Right renal pelvis (tissue), 4 donors: ENCODE results near the gene SMDT1. TPM values are rescaled to one million over a fixed set of nuclear protein-coding genes. Genes with fewer than 3 reads are reported as not detected.
"Not testable (repeated sequence)": the region's sequence is repeated elsewhere in the genome, so short reads cannot be mapped to it uniquely, and the experiment has no call there.

Source experiments
- DNase-seq, 4 donors: peaks; one replicate each; pipeline ENCODE4 v3.0.0-alpha.2; 2013; ENCODE audit warnings: low read depth in 4 of 4, low spot score in 3 of 4, missing footprints in 1 of 4
- polyA plus RNA-seq, 4 donors: library from polyadenylated mRNA; unstranded; fragments of 120-200 nt; gene quantifications; one replicate each; pipeline ENCODE4 v1.2.1, GENCODE V29; 2013; ENCODE audit not compliant: insufficient read length in 4 of 4

SMDT1 gene
- polyA plus RNA-seq, 4 donors: 74.2 to 142 (median 111) TPM

- DNase-seq: no peak
These were observed 21.7 kb downstream of the SMDT1 start for GRCh38 chr22:42101199-42101598.

DNA sequence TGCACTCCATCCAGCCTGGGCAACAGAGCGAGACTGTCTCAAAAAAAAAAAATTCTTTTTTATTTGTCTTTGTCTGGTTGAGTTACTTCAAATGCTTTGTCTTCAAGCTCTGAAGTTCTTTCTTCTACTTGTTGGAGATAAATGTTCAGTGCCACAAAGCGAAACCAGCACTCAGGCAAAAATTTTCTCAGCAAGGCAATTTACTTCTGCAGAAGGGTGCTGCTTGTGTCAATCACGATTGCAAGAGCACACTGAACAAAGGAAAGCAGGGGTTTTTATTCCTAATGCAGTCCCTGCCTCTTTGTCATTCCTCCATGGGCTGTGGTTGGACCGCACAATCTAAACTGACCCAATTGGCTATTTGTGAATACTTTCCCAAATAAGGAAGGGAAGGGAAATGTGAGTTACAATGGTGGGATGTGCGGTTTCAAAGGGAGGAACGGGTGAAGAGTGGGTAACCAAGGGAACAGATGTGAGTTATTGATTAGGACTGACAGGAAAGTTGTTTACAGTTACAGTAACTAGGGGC, 24.9 kb downstream of the SMDT1 start:
- not testable (repeated sequence) for DNase-seq

GRCh38 chr22:42108848-42109247, 29.3 kb downstream of the SMDT1 start:
- DNase-seq: no peak

DNA sequence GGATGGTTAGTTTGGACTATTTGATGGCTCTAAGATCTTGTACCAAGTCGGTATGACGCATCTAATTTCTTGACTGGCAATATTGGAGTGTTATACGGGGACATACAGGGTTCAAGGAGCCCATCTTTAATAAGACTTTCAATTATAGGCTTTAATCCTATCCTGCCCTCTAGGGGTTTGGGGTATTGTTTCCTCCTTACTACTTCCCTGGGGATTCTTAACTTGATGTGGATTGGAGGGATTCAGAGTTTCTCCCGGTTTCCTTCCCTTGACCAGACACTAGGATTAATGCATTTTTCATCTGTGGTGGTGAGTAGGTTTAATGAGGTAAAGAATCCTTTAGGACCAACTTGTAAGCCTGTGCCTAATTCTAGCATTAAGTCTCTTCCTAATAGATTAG, 32.3 kb downstream of the SMDT1 start:
- DNase-seq: no peak

DNA sequence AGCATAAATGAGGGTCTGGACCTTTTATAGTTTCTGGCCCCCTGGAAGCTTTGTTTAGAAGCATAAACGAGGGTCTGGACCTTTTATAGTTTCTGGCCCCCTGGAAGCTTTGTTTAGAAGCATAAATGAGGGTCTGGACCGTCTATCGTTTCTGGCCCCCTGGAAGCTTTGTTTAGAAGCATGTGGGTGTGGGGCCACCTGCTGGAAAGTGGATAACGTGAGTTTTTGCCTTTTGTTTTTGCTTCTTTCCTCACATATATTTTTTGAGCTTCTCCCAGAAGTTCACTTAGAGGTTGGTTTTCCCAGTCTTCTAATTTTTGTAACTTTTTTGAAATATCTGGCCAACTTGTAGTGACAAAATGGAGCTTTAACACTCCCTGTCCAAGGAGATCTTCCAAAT, 33.3 kb downstream of the SMDT1 start:
- DNase-seq: not testable (repeated sequence)

- DNase-seq: no peak
These were observed 35.2 kb downstream of the SMDT1 start for GRCh38 chr22:42114721-42115120.

- DNase-seq: not testable (repeated sequence)
These were observed 35.9 kb downstream of the SMDT1 start for GRCh38 chr22:42115420-42115830.

DNA sequence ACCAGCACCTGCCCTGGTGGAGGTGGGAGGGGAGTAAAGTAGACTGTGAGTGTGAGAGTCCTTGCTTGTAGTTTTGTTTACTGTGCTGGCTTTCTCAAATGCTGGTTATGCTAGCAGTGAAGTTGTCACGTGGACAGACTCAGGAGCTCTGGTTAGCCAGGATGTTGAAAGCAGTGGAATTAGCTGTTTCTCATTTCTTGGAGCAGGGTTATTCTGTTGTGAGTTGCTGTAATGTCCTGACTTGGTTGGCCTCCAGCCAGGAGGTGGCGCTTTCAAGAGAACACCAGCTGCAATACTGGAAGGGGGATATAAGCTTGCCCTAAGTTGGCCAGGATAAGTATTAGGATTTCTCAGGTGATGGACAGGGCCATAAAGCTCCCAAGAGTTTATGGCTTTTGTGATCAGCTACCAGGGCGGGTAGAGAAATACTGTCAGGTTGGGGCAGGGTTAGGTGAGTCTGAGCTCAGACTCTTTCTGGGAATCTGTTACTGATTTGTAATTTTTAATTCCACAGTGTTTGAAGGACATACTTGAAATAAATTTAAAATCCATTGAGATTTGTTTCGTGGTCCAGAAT, 37.4 kb downstream of the SMDT1 start:
- no peak for DNase-seq

- DNase-seq: not testable (repeated sequence)
These were observed 40.9 kb downstream of the SMDT1 start for GRCh38 chr22:42120231-42121021.

DNA sequence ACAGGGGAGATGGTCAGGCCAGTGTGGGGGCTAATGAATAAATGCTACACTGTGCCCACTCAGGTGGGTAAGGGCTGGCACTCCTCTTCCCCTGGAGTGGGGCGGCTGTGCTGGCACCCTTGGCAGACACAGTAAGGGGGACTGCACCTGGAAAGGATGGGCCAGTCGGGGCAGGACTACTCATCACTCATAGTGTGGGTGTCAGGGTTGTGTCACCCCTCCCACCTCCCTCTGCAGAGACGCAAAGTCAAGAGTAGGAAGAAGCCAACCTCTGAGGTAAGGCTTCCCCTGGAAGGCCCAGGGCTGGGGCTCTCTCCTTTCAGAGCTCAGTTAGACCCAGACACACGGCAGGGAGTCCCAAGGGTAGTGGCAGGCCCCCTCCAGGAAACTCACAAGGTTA, 44.0 kb downstream of the SMDT1 start:
- DNase-seq: not testable (repeated sequence)

DNA sequence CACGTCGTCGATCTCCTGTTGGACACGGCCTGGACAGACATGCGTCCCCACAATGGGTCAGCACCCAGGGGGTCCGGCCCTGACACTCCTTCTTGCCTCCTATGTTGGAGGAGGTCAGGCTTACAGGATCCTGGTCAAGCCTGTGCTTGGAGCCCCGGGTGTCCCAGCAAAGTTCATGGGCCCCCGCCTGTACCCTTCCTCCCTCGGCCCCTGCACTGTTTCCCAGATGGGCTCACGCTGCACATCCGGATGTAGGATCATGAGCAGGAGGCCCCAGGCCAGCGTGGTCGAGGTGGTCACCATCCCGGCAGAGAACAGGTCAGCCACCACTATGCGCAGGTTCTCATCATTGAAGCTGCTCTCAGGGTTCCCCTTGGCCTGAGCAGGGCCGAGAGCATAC, 48.1 kb downstream of the SMDT1 start:
- no peak for DNase-seq

- DNase-seq: not testable (repeated sequence)
These were observed 48.5 kb downstream of the SMDT1 start for GRCh38 chr22:42128007-42128406.

DNA sequence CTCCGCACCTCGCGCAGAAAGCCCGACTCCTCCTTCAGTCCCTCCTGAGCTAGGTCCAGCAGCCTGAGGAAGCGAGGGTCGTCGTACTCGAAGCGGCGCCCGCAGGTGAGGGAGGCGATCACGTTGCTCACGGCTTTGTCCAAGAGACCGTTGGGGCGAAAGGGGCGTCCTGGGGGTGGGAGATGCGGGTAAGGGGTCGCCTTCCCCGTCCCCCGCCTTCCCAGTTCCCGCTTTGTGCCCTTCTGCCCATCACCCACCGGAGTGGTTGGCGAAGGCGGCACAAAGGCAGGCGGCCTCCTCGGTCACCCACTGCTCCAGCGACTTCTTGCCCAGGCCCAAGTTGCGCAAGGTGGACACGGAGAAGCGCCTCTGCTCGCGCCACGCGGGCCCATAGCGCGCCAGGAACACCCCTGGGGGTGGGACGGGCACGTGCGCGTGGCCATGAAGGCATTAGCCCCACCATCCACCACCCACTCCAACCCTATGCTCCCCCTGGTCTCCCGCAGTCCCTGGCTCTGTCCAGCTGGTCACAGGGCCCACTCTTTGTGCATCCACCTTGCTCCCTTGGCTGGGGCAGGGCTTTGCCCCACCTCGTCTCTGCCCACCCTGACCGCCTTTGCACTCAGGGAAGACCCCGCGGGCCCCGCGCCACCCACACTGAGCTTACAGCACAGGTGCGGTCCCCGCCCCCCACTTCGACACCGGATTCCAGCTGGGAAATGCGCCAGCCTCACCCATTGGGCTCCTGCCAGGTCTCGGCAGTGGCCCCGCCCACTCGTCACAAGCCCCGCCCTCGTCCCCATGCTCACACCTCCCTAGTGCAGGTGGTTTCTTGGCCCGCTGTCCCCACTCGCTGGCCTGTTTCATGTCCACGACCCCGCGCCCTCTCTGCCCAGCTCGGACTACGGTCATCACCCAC, 49.5 kb downstream of the SMDT1 start:
- not testable (repeated sequence) for DNase-seq

GRCh38 chr22:42130182-42130581, 50.7 kb downstream of the SMDT1 start:
- not testable (repeated sequence) for DNase-seq

- not testable (repeated sequence) for DNase-seq
These were observed 51.3 kb downstream of the SMDT1 start, which contains the start of gene CYP2D6 for GRCh38 chr22:42130639-42131431. Gene CYP2D6, minus strand, starts transcription at chr22:42130810. Its CDS starts 19 bp downstream, at chr22:42130791.

DNA sequence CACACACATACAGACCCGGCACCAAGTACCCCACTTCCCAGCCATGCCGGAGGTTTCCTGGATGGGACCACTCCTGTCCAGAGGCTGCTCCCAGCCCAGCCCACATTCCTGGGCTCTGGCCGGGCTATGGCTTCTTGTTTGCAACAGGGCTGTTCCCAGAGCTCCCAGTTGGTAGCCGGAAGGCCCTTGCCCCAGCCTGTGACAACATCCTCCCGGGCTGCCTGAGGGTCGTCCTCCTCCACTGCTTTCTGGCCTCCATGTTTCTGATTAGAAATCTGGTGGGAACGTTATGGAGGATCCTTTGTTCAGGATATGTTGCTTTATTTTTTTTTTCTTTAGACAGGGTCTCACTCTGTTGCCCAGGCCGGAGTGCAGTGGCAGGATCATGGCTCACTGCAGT, 52.1 kb downstream of the SMDT1 start:
- DNase-seq: no peak

DNA sequence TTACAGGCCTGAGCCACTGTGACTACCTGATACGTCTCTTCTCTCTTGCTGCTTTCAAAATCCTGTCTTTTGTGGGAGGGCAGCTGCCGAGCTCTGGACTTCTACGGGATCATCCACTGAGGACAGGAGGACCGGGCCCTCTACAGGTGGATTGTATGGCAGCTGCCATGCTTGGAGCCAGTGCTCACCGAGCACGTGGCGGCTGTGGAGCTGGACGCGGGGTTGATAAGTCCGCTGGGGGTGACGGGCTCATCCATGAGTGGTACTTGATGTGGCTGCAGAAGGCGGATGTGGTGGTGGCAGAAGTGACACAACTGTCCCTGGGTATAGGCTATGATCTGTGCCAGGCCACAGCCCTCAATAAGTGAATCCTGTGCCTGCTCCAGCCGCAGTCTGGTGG, 53.0 kb downstream of the SMDT1 start:
- DNase-seq: no peak
